ENCODE results near the gene RAB32.
A peak's percentile ranks its signal among the peaks of the same experiment; 100 is the strongest.
"Not testable (repeated sequence)": the region's sequence is repeated elsewhere in the genome, so short reads cannot be mapped to it uniquely, and the experiment has no call there.

Gene RAB32

GRCh38 chr6:146543211-146543939 is at the start of gene RAB32:
Gene RAB32 (plus strand): TSS chr6:146543833. CDS start chr6:146543872, 39 bp downstream.
- peak in 1 of 2 experiments; percentile 62 for DNase-seq

DNA sequence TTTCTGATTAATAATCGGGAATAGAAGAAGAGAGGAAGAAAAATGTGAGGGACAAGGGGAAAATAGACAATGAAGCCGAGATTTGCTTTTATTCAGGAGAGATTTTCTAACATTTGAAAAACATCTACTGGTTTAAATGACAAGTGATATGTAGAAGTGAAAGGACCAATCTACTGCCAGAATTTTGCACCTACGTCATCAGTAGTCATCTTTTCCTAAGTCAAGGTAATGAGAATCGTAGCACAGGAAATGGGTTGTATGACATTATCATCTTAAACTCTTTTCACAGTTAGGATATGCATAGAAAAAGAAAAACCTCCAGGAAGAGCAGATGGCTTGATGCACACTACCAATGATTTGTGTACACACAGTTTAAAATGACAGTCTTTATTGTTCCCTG is 45.3 kb upstream of the RAB32 start:
- no peak for DNase-seq

DNA sequence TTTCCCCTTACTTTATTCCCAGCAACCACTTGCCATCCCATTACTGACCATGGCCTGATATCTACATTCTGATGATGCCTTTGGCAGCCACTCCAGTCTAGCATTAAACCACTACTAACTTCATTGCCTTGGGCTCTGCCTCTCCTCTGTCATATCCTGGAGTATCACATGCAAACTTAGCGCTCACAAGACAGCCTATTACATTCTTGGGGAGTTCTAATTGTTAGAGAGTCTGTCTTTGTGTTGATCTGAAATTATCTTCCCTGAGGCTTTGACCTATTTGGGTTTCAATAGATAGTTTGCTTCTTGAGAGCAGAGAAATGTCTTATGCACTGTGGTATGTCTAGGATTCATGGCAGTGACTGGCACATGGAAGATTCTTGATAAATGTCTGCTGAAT is 40.5 kb upstream of the RAB32 start:
- DNase-seq: no peak

DNA sequence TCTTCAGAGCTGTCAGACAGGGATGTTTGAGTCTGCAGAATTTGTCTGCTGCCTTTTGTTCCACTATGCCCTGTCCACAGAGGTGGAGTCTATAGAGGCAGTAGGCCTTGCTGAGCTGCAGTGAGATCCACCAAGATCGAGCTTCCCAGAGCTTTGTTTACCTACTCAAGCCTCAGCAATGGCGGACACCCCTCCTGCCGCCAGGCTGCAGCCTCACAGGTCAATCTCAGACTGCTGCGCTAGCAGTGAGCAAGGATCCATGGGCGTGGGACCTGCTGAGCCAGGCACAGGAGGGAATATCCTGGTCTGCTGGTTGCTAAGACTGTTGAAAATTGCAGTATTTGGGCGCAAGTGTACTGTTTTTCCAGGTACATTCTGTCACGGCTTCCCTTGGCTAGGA is 28.4 kb upstream of the RAB32 start:
- no peak for DNase-seq

DNA sequence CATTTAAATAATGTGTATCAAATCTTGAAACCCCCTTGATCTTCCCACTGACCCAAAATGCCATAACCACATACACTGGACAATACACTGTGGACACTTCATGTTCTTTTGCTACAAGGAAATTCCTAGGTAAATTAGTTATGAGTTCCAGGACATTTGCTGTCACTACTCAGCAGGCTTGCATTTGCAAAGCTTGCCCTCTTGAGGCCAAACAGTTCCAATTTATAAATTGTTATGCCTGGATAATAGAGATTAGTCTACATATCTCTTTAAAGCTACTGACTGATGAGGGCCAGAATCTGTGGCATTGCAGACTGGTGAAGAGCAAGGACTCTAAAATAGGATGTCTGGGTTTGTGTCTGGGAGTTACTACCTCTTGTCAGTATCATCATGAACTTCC is 17.4 kb upstream of the RAB32 start:
- DNase-seq: no peak

GRCh38 chr6:146532702-146533101 is 10.9 kb upstream of the RAB32 start:
- DNase-seq: no peak

GRCh38 chr6:146542881-146543210 is 787 bp upstream of the RAB32 start:
- DNase-seq: no peak

GRCh38 chr6:146543940-146544615 is 445 bp downstream of the RAB32 start:
- DNase-seq: no peak

DNA sequence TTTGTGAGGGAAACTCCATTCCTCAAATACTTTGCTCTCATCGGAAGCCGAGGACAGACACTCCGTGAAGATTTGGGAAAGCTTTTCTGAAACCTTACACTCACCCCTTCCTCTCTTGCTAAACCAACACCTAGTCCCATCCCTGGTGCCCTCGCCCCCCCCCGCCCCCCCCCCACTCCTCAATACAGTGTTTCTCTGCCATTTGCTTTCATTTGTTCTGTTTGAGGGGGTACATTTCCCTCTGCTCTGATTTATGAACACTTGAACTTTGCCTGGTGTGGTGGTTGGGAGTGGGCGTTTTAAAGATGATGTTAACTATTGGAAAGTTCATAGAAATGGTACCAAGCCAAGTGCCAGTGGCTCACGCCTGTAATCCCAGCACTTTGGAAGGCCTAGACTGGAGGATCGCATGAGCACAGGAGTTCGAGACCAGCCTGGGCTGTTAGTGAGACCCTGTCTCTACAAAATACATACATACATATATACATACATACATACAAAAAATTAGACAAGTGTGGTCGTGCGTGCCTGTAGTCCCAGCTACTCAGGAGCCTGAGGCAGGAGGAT is 1.1 kb downstream of the RAB32 start:
- DNase-seq: no peak

DNA sequence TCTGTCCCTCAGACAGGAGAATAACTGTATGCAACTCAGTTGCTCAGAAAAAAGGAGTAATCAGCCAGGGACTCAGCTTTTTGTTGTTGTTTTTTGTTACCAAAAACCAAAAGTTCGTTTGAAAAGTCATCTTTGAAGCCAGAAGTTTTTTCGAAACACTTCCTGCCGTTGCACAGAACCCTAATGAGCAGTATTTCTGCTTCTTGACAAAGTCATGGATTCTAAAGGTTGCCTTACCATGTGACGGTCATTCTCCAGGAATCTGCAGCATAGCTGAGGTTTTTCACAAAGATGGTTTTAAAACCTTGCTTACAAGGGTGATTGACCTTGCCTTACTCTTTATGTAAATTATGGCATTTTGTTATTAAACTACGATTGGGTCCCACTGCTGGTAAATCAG is 1.9 kb downstream of the RAB32 start:
- no peak for DNase-seq

DNA sequence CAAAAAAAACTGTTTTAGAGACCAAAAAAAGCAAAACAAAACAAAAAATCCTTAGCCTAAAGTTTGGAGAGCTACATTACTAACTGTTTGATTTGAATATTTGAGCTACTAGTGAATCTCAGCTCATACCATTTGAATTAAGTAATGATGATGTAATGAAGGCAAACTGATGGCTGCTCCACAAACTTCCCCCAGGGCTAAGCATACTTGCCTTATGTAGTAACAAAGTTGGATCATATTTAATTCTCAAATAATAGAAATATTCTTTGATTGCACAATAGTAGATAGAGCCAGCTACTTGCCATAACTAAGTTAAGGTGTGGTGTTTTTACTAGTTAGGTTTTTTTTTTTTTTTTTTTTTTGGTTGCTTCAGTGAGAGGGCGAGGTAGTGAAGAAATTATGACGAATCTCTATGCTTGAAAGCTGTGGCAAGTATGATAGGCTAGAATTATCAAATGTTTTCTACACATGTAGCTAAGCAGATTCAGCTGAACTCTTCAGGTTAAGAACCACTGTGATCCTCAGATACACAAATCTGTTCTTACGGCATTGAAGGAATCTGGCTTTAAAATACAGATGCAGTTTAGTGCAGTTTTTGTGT is 2.9 kb downstream of the RAB32 start:
- DNase-seq: no peak

GRCh38 chr6:146547889-146548288 is 4.3 kb downstream of the RAB32 start:
- DNase-seq: no peak

DNA sequence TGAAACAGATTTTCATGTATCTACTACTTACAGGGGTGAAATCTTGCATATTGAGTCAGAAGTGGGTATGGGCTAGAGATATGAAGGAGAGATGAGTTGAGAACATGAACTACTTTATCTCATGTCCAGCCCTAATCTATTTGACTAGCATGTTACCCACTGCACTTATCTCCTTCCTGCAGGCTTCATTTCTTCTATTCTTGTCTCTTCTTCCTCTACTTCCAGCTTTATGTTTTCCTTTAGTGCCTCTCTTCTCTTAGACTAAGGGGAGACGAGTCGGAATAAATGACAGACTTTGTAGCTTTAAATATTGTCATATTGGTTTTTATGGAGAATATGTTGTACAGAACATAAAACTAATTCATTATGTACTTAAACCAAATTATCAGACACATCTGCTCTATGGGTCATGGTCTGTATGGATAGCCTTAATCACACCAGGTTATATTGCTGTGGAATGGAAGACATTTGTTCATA is 5.3 kb downstream of the RAB32 start:
- DNase-seq: no peak

DNA sequence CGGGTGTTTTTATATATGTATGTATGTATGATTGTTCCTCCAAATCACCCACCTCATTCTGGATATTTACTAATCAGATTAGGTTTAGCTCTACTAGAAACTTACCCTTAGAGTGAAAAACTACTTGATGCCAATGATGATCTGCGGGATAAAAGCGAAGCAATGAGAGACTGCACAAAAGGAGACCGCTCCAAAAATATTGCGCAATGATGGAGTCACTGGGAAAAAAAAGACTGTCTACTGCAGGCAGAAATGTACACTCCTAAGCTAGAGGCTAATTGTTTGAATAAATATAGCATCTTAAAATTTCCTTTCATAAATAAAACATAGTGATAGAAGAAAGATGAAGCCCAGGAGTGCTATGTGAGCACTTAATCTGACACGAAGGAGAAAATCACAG is 7.3 kb downstream of the RAB32 start:
- DNase-seq: no peak

DNA sequence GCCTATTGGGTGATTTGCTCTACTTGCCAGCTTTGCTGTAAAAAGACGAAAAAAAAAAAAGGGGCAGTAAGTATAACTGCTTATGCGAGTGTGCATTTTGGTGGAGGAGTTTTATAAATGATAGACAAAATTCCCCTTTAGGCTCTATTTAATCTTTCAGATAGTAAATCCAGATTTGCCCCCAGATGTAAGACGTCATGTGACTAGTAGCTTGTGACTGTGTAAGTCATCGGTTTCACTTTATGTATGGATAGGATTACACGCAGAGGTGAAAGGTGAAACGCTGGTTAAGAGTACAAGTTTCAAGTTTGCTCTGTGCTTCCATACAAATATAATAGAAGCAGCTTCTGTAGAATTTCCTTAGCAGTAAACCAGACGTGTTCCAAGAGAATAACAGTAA is 7.9 kb downstream of the RAB32 start:
- DNase-seq: no peak

- no peak for DNase-seq
Observed at GRCh38 chr6:146553377-146554135, 9.9 kb downstream of the RAB32 start.

GRCh38 chr6:146560607-146561006 is 17.0 kb downstream of the RAB32 start:
- DNase-seq: no peak

DNA sequence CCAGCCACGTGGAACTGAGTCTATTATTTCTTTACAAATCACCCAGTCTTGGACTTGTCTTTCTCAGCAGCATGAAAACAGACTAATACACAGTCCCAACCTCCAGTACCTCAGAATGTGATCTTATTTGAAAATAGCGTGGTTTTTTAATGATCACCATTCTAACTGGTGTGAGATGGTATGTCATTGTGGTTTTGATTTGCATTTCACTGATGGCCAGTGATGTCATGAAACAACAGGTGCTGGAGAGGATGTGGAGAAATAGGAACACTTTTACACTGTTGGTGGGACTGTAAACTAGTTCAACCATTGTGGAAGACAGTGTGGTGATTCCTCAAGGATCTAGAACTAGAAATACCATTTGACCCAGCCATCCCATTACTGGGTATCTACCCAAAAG is 23.0 kb downstream of the RAB32 start:
- not testable (repeated sequence) for DNase-seq

GRCh38 chr6:146568619-146569018 is 25.0 kb downstream of the RAB32 start:
- not testable (repeated sequence) for DNase-seq

DNA sequence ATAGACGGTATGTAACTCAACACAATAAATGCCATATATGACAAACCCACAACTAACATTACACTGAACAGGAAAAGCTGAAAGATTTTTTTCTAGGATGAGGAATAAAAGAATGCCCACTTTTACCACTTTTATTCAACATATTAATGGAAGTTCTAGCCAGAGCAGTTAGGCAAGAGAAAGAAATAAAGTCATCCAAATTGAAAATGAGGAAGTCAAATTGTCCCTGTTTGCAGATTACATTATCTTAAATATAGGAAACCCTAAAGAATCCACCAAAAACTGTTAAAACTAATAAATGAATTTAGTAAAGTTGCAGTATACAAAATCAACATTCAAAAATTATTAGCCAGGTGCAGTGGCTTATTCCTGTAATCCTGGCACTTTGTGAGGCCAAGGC is 30.6 kb downstream of the RAB32 start:
- DNase-seq: no peak

DNA sequence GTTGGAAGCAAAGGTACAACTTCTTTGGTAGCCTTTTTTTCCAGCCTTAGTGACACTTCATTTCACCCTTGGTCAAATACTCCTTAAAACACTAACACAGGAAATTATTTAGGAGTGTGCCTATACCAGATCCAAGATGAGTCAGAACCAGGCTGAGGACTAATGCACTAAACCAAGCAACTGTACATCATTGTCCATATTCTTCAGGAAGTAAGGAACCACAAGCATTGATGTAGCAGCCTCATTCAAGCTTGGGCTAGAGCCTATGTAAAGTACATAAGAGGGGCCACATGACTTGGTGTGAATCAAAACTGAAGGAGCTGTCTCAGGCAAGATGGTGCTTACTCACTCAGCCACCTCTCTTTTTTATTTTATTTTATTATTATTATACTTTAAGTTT is 34.4 kb downstream of the RAB32 start:
- no peak for DNase-seq

DNA sequence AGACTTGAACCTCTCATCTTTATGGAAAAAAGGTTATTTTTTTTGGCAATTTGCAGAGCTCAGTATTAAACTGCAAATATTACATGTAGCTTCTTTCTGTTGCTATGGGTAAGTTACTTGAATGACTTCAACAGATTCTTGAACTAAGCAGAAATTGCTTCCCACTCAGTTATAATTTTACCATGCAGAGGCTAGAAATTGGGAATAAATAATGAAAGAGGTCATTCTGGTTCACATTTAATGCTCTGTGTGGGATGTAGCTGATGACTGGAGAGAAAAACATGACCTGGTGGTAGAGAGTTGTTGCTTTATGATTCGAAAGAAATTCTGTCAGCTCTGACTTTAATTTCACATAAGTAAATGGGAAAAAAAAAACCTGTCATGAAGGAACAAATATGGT is 38.3 kb downstream of the RAB32 start:
- no peak for DNase-seq

GRCh38 chr6:146582857-146583256 is 39.2 kb downstream of the RAB32 start:
- peak in 1 of 2 experiments; percentile 1 for DNase-seq

All from NCI-H526 (cell line).